Fibroblast of skin of left biceps (primary cell): ENCODE data around the gene OR4D9.
A peak's percentile ranks its signal among the peaks of the same experiment; 100 is the strongest.

Experiments
- DNase-seq, 2 experiments: peaks; one replicate each; pipeline ENCODE4 v3.0.0-alpha.2; 2013; ENCODE audit warnings: low read depth in 2 of 2

Gene OR4D9

GRCh38 chr11:59550842-59551658 is 39.7 kb downstream of the OR4D9 start:
- peak; percentile 85 to 88 for DNase-seq

GRCh38 chr11:59551659-59552521 is 40.6 kb downstream of the OR4D9 start:
- DNase-seq: peak; percentile 64 to 66

- DNase-seq: no peak
These were observed 41.5 kb downstream of the OR4D9 start for GRCh38 chr11:59552844-59553243.

- no peak for DNase-seq
These were observed 42.0 kb downstream of the OR4D9 start for GRCh38 chr11:59553323-59553722.

- DNase-seq: no peak
These were observed 44.3 kb downstream of the OR4D9 start for GRCh38 chr11:59555601-59556114.

GRCh38 chr11:59556115-59556916 is 45.0 kb downstream of the OR4D9 start:
- DNase-seq: peak; percentile 81 to 84

GRCh38 chr11:59556917-59557348 is 45.6 kb downstream of the OR4D9 start:
- DNase-seq: no peak

- DNase-seq: no peak
These were observed 46.9 kb downstream of the OR4D9 start for GRCh38 chr11:59558270-59558643.

- DNase-seq: no peak
These were observed 48.5 kb downstream of the OR4D9 start for GRCh38 chr11:59559886-59560285.

- peak in 1 of 2 experiments; percentile 29 for DNase-seq
These were observed 49.0 kb downstream of the OR4D9 start for GRCh38 chr11:59560290-59560701.

- peak; percentile 42 to 43 for DNase-seq
These were observed 49.5 kb downstream of the OR4D9 start for GRCh38 chr11:59560702-59561473.

GRCh38 chr11:59562292-59562691 is 51.0 kb downstream of the OR4D9 start:
- DNase-seq: no peak
